ENCODE measurements around the gene USP3.

Gene USP3

GRCh38 chr15:63565536-63566186 is 61.3 kb downstream of the USP3 start:
- H4K20me1 ChIP-seq (ENCODE audit: low read depth, low read length), result no peaks in the 10 kb centered on the region
- H3K36me3 ChIP-seq (ENCODE audit: low read length), result peaks cover 11% of the 10 kb centered on the region; the same call in 1 of the 2 replicates
- H3K4me3 ChIP-seq (ENCODE audit: insufficient read depth, low read length, poor library complexity, severe bottlenecking), result no peak overlapping the region
- H2AFZ ChIP-seq (ENCODE audit: low read depth, low read length, severe bottlenecking), result no peak overlapping the region
- H3K9ac ChIP-seq (ENCODE audit: low read length), result no peak overlapping the region
- H3K27me3 ChIP-seq (ENCODE audit: low read length), result no peaks in the 10 kb centered on the region
- no peaks in the 10 kb centered on the region for H3K79me2 ChIP-seq (ENCODE audit: insufficient read depth, low read length)
- H3F3A ChIP-seq (ENCODE audit: insufficient read depth), result peaks cover 6% of the 10 kb centered on the region; the same call in 1 of the 2 replicates
- H3K9me3 ChIP-seq (ENCODE audit: insufficient read depth, low read length), result no peaks in the 10 kb centered on the region
- H3K9me2 ChIP-seq (replicated peaks; ENCODE audit: insufficient read depth, low read length), result no peaks in the 10 kb centered on the region
- no peak overlapping the region for H3K27ac ChIP-seq (ENCODE audit: low read depth, low read length)
- H3K4me2 ChIP-seq (ENCODE audit: low read depth, low read length, poor library complexity, severe bottlenecking), result no peak overlapping the region
- TF ChIP-seq EZH2phosphoT487 (conservative IDR thresholded peaks at IDR 0.05; ENCODE audit: low read length) (no peak), CTCF (IDR thresholded peaks at IDR 0.05; ENCODE audit: insufficient read depth, low read length, poor library complexity, severe bottlenecking) (no peak)

DNA sequence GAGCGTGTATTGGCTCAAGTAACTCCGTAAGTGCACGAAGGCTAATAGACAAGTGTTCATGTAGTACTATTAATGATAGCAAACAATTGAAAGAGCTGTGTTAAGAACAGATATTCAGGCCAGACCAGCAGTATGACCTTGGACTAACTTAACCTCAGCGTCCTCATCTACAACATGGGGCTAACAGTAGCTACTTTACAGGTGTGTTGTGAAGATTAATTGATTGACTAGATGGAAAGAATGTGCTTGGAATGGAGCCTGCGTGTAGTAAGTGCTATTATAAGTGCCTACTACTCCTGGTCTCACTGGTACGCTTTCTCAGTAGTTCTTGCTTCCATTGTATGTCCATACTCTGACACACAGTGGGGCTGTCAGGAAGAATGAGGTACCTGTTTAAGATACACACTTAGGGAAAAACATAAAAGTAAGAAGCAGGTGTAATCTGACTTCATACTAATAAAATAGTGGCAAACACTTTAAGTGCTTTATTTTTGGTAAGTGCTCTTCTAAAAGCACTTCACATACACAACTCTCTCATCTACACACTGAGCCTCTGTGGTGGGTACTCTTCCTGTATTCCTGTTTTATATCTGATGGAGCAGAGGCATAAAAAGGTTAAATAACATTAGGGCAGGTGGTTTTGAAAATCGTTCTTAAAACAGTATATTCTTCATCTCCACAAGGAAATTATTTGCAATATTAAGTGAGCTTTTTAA is 68.5 kb downstream of the USP3 start:
- Histone ChIP-seq H3K79me2 (ENCODE audit: insufficient read depth, low read length) (no peaks in the 10 kb centered on the region), H3K4me2 (ENCODE audit: low read depth, low read length, poor library complexity, severe bottlenecking) (no peak overlapping the region), H3K4me3 (ENCODE audit: insufficient read depth, low read length, poor library complexity, severe bottlenecking) (no peak overlapping the region), H3K27me3 (ENCODE audit: low read length) (no peaks in the 10 kb centered on the region), H3K27ac (ENCODE audit: low read depth, low read length) (no peak overlapping the region), H3K36me3 (ENCODE audit: low read length) (peaks cover 9% of the 10 kb centered on the region; the same call in 1 of the 2 replicates), H3K9ac (ENCODE audit: low read length) (no peak overlapping the region), H3F3A (ENCODE audit: insufficient read depth) (no peaks in the 10 kb centered on the region), H3K9me3 (ENCODE audit: insufficient read depth, low read length) (no peaks in the 10 kb centered on the region), H4K20me1 (ENCODE audit: low read depth, low read length) (no peaks in the 10 kb centered on the region), H3K9me2 (replicated peaks; ENCODE audit: insufficient read depth, low read length) (no peaks in the 10 kb centered on the region), H2AFZ (ENCODE audit: low read depth, low read length, severe bottlenecking) (no peak overlapping the region)
- TF ChIP-seq CTCF (IDR thresholded peaks at IDR 0.05; ENCODE audit: insufficient read depth, low read length, poor library complexity, severe bottlenecking), result no peak
- TF ChIP-seq EZH2phosphoT487 (conservative IDR thresholded peaks at IDR 0.05; ENCODE audit: low read length), result no peak

DNA sequence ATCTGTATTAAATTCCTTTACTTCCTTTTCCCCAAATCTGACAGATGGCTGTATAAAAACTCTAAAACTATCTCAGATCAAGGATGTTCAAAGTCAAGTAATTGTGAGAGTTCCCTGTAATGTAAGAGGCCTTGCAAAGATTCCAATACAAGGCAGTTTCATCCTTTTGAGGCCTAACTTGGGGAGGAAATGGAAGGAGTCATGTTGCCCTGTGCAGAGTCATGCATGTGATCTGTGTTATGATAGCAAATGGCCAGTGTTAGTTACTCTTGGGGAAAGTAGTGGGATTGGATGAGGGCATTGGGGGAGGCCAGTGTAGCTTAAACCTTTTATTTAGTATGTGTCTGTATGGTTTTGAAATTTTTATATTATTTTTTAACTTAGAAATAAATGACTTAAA is 69.1 kb downstream of the USP3 start:
- no peak overlapping the region for H3K9ac ChIP-seq (ENCODE audit: low read length)
- no peaks in the 10 kb centered on the region for H3F3A ChIP-seq (ENCODE audit: insufficient read depth)
- no peaks in the 10 kb centered on the region for H3K27me3 ChIP-seq (ENCODE audit: low read length)
- H2AFZ ChIP-seq (ENCODE audit: low read depth, low read length, severe bottlenecking), result no peak overlapping the region
- peaks cover 5% of the 10 kb centered on the region; the same call in 1 of the 2 replicates for H3K36me3 ChIP-seq (ENCODE audit: low read length)
- no peaks in the 10 kb centered on the region for H3K9me2 ChIP-seq (replicated peaks; ENCODE audit: insufficient read depth, low read length)
- TF ChIP-seq EZH2phosphoT487 (conservative IDR thresholded peaks at IDR 0.05; ENCODE audit: low read length) (no peak), CTCF (IDR thresholded peaks at IDR 0.05; ENCODE audit: insufficient read depth, low read length, poor library complexity, severe bottlenecking) (no peak)
- no peaks in the 10 kb centered on the region for H4K20me1 ChIP-seq (ENCODE audit: low read depth, low read length)
- no peaks in the 10 kb centered on the region for H3K9me3 ChIP-seq (ENCODE audit: insufficient read depth, low read length)
- H3K79me2 ChIP-seq (ENCODE audit: insufficient read depth, low read length), result no peaks in the 10 kb centered on the region
- no peak overlapping the region for H3K4me3 ChIP-seq (ENCODE audit: insufficient read depth, low read length, poor library complexity, severe bottlenecking)
- no peak overlapping the region for H3K4me2 ChIP-seq (ENCODE audit: low read depth, low read length, poor library complexity, severe bottlenecking)
- H3K27ac ChIP-seq (ENCODE audit: low read depth, low read length), result no peak overlapping the region
